ENCODE data around the gene GATC. TPM values are rescaled to one million over a fixed set of nuclear protein-coding genes. Genes with fewer than 3 reads are reported as not detected.

The GATC gene
- total RNA-seq, 1 donor from 2014 or later = 33.8 TPM

DNA sequence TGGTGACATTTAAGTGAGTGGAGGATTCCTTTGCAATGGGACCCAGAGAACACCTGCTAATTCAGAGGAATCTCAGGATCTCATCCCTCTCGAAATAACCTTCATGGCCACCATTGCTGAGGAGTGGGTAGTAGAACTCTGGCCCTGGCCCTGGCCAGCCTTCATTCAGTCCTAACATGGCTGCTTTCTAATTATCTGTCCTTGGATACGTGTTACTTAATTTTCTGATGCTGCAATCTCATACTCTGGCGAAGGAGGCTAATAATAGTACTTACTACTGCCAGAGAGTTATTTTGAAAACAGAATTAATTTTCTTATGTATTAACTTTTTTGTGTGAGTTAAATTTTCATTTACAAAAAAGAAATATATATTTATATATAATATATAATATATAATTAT, 20.4 kb upstream of the GATC start:
- H3K27me3 Mint-ChIP-seq (ENCODE audit: low read depth) = no peaks in the 10 kb centered on the region
- no peaks in the 10 kb centered on the region for H3K9me3 Mint-ChIP-seq
- H3K36me3 Mint-ChIP-seq (ENCODE audit: low read depth) = no peaks in the 10 kb centered on the region
- peaks cover 27% of the 10 kb centered on the region for H3K4me1 Mint-ChIP-seq
- TF ChIP-seq CTCF (conservative IDR thresholded peaks at IDR 0.05) = no peak
- H3K27ac Mint-ChIP-seq (ENCODE audit: unreplicated experiment) = no peak overlapping the region
- no peak overlapping the region for H3K4me3 Mint-ChIP-seq
- DNase-seq (ENCODE audit: low read depth, low spot score) = no peak

DNA sequence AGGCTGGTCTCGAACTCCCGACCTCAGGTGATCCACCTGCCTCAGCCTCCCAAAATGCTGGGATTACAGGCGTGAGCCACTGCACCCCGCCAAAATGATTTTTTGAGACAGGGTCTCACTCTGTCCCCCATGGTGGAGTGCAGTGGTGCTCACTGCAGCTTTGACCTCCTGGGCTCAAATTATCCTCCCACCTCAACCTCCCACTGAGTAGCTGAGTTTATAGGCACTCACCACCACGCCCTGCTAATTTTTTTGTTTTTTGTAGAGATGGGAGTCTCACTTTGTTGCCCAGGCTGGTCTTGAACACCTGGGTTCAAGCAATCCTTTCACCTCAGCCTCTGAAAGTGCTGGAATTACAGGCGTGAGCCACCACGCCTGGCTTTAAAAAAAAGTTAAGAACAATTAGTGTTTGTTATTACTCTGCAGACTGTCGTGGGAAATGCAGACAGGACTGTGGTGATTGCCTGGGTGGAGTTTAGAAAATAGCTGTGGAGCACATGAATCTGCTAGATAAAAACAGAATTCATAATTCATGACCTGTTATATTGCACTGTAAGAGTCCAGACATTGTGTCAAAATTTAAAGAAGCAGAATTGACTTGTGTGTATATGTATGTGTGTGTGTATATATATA, 17.5 kb upstream of the GATC start:
- Mint-ChIP-seq H3K27me3 (ENCODE audit: low read depth) (no peaks in the 10 kb centered on the region), H3K4me3 (no peak overlapping the region), H3K27ac (ENCODE audit: unreplicated experiment) (no peak overlapping the region), H3K9me3 (no peaks in the 10 kb centered on the region), H3K4me1 (peaks cover 22% of the 10 kb centered on the region), H3K36me3 (ENCODE audit: low read depth) (no peaks in the 10 kb centered on the region)
- DNase-seq (ENCODE audit: low read depth, low spot score) = no peak
- TF ChIP-seq CTCF (conservative IDR thresholded peaks at IDR 0.05) = no peak

- H3K9me3 Mint-ChIP-seq = no peaks in the 10 kb centered on the region
- no peak overlapping the region for H3K27ac Mint-ChIP-seq (ENCODE audit: unreplicated experiment)
- peak overlapping the region; percentile 14 for H3K4me3 Mint-ChIP-seq
- no peak for DNase-seq (ENCODE audit: low read depth, low spot score)
- H3K4me1 Mint-ChIP-seq = peaks cover 22% of the 10 kb centered on the region
- no peaks in the 10 kb centered on the region for H3K27me3 Mint-ChIP-seq (ENCODE audit: low read depth)
- no peak for TF ChIP-seq CTCF (conservative IDR thresholded peaks at IDR 0.05)
- H3K36me3 Mint-ChIP-seq (ENCODE audit: low read depth) = no peaks in the 10 kb centered on the region
These were observed 16.9 kb upstream of the GATC start for GRCh38 chr12:120429368-120429767.

DNA sequence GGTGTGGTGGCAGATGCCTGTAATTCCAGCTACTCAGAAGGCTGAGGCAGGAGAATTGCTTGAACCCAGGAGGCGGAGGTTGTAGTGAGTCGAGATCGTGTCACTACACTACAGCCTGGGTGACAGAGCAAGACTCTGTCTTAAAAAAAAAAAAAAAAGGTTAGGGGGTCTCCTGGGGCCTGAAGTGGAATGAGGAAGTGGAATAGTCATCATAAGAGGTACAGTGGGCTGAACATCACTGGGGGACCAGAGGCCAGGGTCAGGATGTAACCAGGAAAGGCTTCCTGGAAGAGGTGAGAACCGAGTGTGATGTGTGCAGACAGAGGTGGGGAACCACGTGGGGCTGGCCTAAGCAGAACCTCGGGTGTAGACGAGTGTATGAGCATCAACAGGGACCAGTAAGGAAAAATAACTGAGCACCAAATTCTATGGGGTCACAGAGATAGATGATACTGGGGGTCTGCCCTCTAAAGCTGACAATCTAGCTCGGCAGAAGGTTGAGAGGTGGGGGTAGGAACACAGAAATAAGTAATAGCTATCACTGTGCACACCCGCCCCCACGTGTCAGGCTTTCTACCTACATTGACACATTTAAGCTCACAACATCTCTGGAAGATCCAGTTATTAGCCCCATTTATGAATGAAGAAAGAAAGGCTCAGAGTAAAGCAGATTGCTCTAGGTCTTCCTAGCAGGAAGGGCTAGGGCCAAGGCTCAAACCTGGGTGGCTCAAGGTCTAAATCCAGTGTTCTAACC, 13.3 kb upstream of the GATC start:
- H3K9me3 Mint-ChIP-seq = no peaks in the 10 kb centered on the region
- DNase-seq (ENCODE audit: low read depth, low spot score) = no peak
- H3K4me1 Mint-ChIP-seq = peaks cover 21% of the 10 kb centered on the region
- H3K27ac Mint-ChIP-seq (ENCODE audit: unreplicated experiment) = no peak overlapping the region
- peak overlapping the region; percentile 69 for H3K4me3 Mint-ChIP-seq
- TF ChIP-seq CTCF (conservative IDR thresholded peaks at IDR 0.05) = no peak
- H3K27me3 Mint-ChIP-seq (ENCODE audit: low read depth) = no peaks in the 10 kb centered on the region
- no peaks in the 10 kb centered on the region for H3K36me3 Mint-ChIP-seq (ENCODE audit: low read depth)

GRCh38 chr12:120437735-120438494, 8.3 kb upstream of the GATC start, which contains the start of gene COX6A1:
TSS of gene COX6A1 (plus strand) at chr12:120438113. CDS start at chr12:120438127, 14 bp downstream.
- DNase-seq (ENCODE audit: low read depth, low spot score) = peak; percentile 88
- Mint-ChIP-seq H3K9me3 (no peaks in the 10 kb centered on the region), H3K4me3 (peak within 1 kb of the TSS; percentile 92), H3K27ac (ENCODE audit: unreplicated experiment) (peak within 1 kb of the TSS; percentile 2), H3K36me3 (ENCODE audit: low read depth) (peaks cover 3% of the 10 kb centered on the region), H3K27me3 (ENCODE audit: low read depth) (no peaks in the 10 kb centered on the region), H3K4me1 (peaks cover 27% of the 10 kb centered on the region)
- TF ChIP-seq CTCF (conservative IDR thresholded peaks at IDR 0.05) = no peak

Measured in neural crest cell (in vitro differentiated cells).